Tibial nerve (tissue), 4 donors: ENCODE data around the gene TRIM8. TPM values are rescaled to one million over a fixed set of nuclear protein-coding genes. Genes with fewer than 3 reads are reported as not detected.

Experiments
- DNase-seq, 2 donors: peaks; one replicate each; pipeline ENCODE4 v3.0.0-alpha.2; 2019; ENCODE audit warnings: low spot score in 2 of 2
- H3K27ac ChIP-seq, 4 donors: fragments of 200-600 bp; sonication (generic) in 3 of 4; one replicate each; pipeline ENCODE4 v1.5.1; 2017 to 2019; ENCODE audit warnings: mild to moderate bottlenecking in 1 of 4
- H3K27me3 ChIP-seq, 2 donors: fragments of 200-600 bp; sonication (generic) in 1 of 2; one replicate each; pipeline versions ENCODE4 v1.5.1 to v1.6.0; 2017 to 2019
- H3K36me3 ChIP-seq, 3 donors: fragments of 200-600 bp; sonication (generic); one replicate each; pipeline ENCODE4 v1.5.1; 2018 to 2019
- H3K4me1 ChIP-seq, 4 donors: fragments of 200-600 bp; sonication (generic) in 3 of 4; one replicate each; pipeline ENCODE4 v1.5.1; 2017 to 2019
- H3K4me3 ChIP-seq, 4 donors: fragments of 200-600 bp; sonication (generic) in 3 of 4; one replicate each; pipeline ENCODE4 v1.5.1; 2017 to 2019; ENCODE audit warnings: mild to moderate bottlenecking in 1 of 4, moderate library complexity in 1 of 4
- H3K9me3 ChIP-seq, 4 donors: fragments of 200-600 bp; sonication (generic) in 3 of 4; one replicate each; pipeline ENCODE4 v1.5.1; 2017 to 2019
- CTCF ChIP-seq, 5 experiments: fragments of 200-600 bp in 3 of 5; fragments of 450-650 bp in 2 of 5; sonication (generic) in 3 of 5; IDR thresholded peaks; one replicate each; pipeline ENCODE4 v1.5.1; 2016 to 2019; ENCODE audit warnings: antibody characterized with exemption in 5 of 5, mild to moderate bottlenecking in 3 of 5, moderate library complexity in 2 of 5
- EP300 ChIP-seq, 2 donors: sonication (generic); formaldehyde crosslinking; IDR thresholded peaks; one replicate each; pipeline ENCODE4 v1.6.1; 2017; ENCODE audit warnings: antibody characterized with exemption in 2 of 2, mild to moderate bottlenecking in 1 of 2
- POLR2A ChIP-seq, 2 donors: fragments of 450-650 bp; IDR thresholded peaks; one replicate each; pipeline ENCODE4 v1.6.1; 2017; ENCODE audit warnings: antibody characterized with exemption in 2 of 2, mild to moderate bottlenecking in 2 of 2, moderate library complexity in 2 of 2
- WGBS, 2 donors: methylation state at CpG; one replicate each; pipeline ENCODE4 v1.1.5; 2018; 5-methylcytosine and 5-hydroxymethylcytosine counted together
- total RNA-seq, 4 donors: library from RNA; depleted of rRNA; stranded (reverse); fragments of >200 nt; gene quantifications; one replicate each; pipeline ENCODE4 v1.1.0, GENCODE V29; 2016

The TRIM8 gene
- total RNA-seq, 4 donors from 2014 or later: 156 to 206 (median 157) TPM

- no peak for DNase-seq
- H3K4me3 ChIP-seq: no peak overlapping the region
- peaks cover 0 to 97% (median 49%) of the 10 kb centered on the region in 4 donors for H3K4me1 ChIP-seq
- peak overlapping the region in 1 of 4 donors; percentile 20 for H3K27ac ChIP-seq
- TF ChIP-seq POLR2A (IDR thresholded peaks at IDR 0.05) (no peak), EP300 (IDR thresholded peaks at IDR 0.05) (no peak), CTCF (IDR thresholded peaks at IDR 0.05) (no peak)
- 69 to 76% methylated on average over 7 of the region's 7 CpGs for WGBS, 2 donors
- no peaks in the 10 kb centered on the region for H3K9me3 ChIP-seq
- H3K36me3 ChIP-seq: peaks cover 0 to 79% (median 31%) of the 10 kb centered on the region in 3 donors
- H3K27me3 ChIP-seq: no peaks in the 10 kb centered on the region
Measured at GRCh38 chr10:102654566-102654965, 10.3 kb downstream of the TRIM8 start.

- Histone ChIP-seq H3K4me3 (no peak overlapping the region), H3K27me3 (no peaks in the 10 kb centered on the region), H3K4me1 (peaks cover 0 to 93% (median 45%) of the 10 kb centered on the region in 4 donors), H3K9me3 (no peaks in the 10 kb centered on the region), H3K36me3 (peaks cover 0 to 79% (median 31%) of the 10 kb centered on the region in 3 donors), H3K27ac (peak overlapping the region in 1 of 4 donors; percentile 20)
- TF ChIP-seq POLR2A (IDR thresholded peaks at IDR 0.05): no peak
- no peak for TF ChIP-seq CTCF (IDR thresholded peaks at IDR 0.05)
- no peak for TF ChIP-seq EP300 (IDR thresholded peaks at IDR 0.05)
- 87 to 90% methylated on average over 12 of the region's 12 CpGs for WGBS, 2 donors
- no peak for DNase-seq
Measured at GRCh38 chr10:102654969-102655368, 10.7 kb downstream of the TRIM8 start.

- 83 to 86% methylated on average over 12 of the region's 12 CpGs for WGBS, 2 donors
- Histone ChIP-seq H3K27ac (peak overlapping the region in 2 of 4 donors; percentile 27 to 37), H3K4me1 (peaks cover 0 to 93% (median 40%) of the 10 kb centered on the region in 4 donors), H3K4me3 (no peak overlapping the region), H3K27me3 (no peaks in the 10 kb centered on the region), H3K36me3 (peaks cover 0 to 71% (median 31%) of the 10 kb centered on the region in 3 donors), H3K9me3 (no peaks in the 10 kb centered on the region)
- DNase-seq: no peak
- TF ChIP-seq CTCF (IDR thresholded peaks at IDR 0.05): no peak
- TF ChIP-seq EP300 (IDR thresholded peaks at IDR 0.05): no peak
- no peak for TF ChIP-seq POLR2A (IDR thresholded peaks at IDR 0.05)
Measured at GRCh38 chr10:102656026-102656425, 11.7 kb downstream of the TRIM8 start.

- Histone ChIP-seq H3K9me3 (no peaks in the 10 kb centered on the region), H3K27ac (peak overlapping the region in 3 of 4 donors; percentile 25 to 79 (median 57)), H3K27me3 (no peaks in the 10 kb centered on the region), H3K4me3 (no peak overlapping the region), H3K36me3 (peaks cover 0 to 68% (median 31%) of the 10 kb centered on the region in 3 donors), H3K4me1 (peaks cover 0 to 93% (median 38%) of the 10 kb centered on the region in 4 donors)
- WGBS, 2 donors: 92% methylated on average over 39 to 42 of the region's 42 CpGs
- TF ChIP-seq EP300 (IDR thresholded peaks at IDR 0.05) (no peak), CTCF (IDR thresholded peaks at IDR 0.05) (no peak), POLR2A (IDR thresholded peaks at IDR 0.05) (no peak)
- no peak for DNase-seq
Measured at GRCh38 chr10:102656791-102657371, 12.6 kb downstream of the TRIM8 start.

GRCh38 chr10:102657451-102657850 is 13.2 kb downstream of the TRIM8 start:
- WGBS, 2 donors: 56 to 57% methylated on average over 11 of the region's 11 CpGs
- Histone ChIP-seq H3K36me3 (peaks cover 0 to 68% (median 31%) of the 10 kb centered on the region in 3 donors), H3K9me3 (no peaks in the 10 kb centered on the region), H3K4me3 (no peak overlapping the region), H3K4me1 (peaks cover 0 to 88% (median 32%) of the 10 kb centered on the region in 4 donors), H3K27me3 (no peaks in the 10 kb centered on the region), H3K27ac (peak overlapping the region in 3 of 4 donors; percentile 25 to 79 (median 57))
- DNase-seq: no peak
- TF ChIP-seq POLR2A (IDR thresholded peaks at IDR 0.05): no peak
- no peak for TF ChIP-seq CTCF (IDR thresholded peaks at IDR 0.05)
- no peak for TF ChIP-seq EP300 (IDR thresholded peaks at IDR 0.05)
